GM12878 (cell line): ENCODE data around the gene UST. TPM values are rescaled to one million over a fixed set of nuclear protein-coding genes. Genes with fewer than 3 reads are reported as not detected.

ENCODE experiments used
- BACH1 ChIP-seq: fragments of 450-650 bp; IDR thresholded peaks from 2 replicates; pipeline ENCODE4 v1.6.1; 2017; ENCODE audit warnings: mild to moderate bottlenecking, borderline replicate concordance
- BCL11A ChIP-seq: IDR thresholded peaks from 2 replicates; pipeline ENCODE4 v1.6.1; 2011; ENCODE audit warnings: low read depth, low read length
- BHLHE40 ChIP-seq, 2 experiments: fragments of 450-650 bp in 1 of 2; IDR thresholded peaks; 2 replicates each; pipeline ENCODE4 v1.6.1; 2011 to 2017; ENCODE audit warnings: low read depth in 2 of 2, borderline replicate concordance in 1 of 2, improper control_type of control experiment in 1 of 2, low read length in 1 of 2, mild to moderate bottlenecking in 1 of 2
- CHD2 ChIP-seq: IDR thresholded peaks from 2 replicates; pipeline ENCODE4 v1.6.1; 2011; ENCODE audit warnings: low read depth, low read length, improper control_type of control experiment, borderline replicate concordance
- JUND ChIP-seq: IDR thresholded peaks from 2 replicates; pipeline ENCODE4 v1.6.1; 2012; ENCODE audit warnings: low read depth, mild to moderate bottlenecking, low read length, improper control_type of control experiment, moderate library complexity
- NBN ChIP-seq: fragments of 450-650 bp; IDR thresholded peaks from 2 replicates; pipeline ENCODE4 v1.6.1; 2016
- RAD51 ChIP-seq: fragments of 450-650 bp; IDR thresholded peaks from 2 replicates; pipeline ENCODE4 v1.6.1; 2016; ENCODE audit warnings: moderate library complexity, mild to moderate bottlenecking, inconsistent platforms
- TAF1 ChIP-seq: IDR thresholded peaks from 2 replicates; pipeline ENCODE4 v1.6.1; 2011; ENCODE audit warnings: mild to moderate bottlenecking, low read depth, low read length, borderline replicate concordance
- TCF3 ChIP-seq: IDR thresholded peaks from 2 replicates; pipeline ENCODE4 v1.6.1; 2012; ENCODE audit warnings: low read depth, mild to moderate bottlenecking, low read length, borderline replicate concordance; ENCODE audit not compliant: insufficient read depth
- TCF7 ChIP-seq: IDR thresholded peaks from 2 replicates; pipeline ENCODE4 v1.6.1; 2014; ENCODE audit warnings: antibody characterized with exemption, borderline replicate concordance
- polyA plus RNA-seq, 11 experiments: library from polyadenylated mRNA; depleted of rRNA in 4 of 11; unstranded in 6 of 11; stranded (reverse) in 5 of 11; fragments of >200 nt; fragmentation: Nextera tagmentation in 4 of 11; fragmentation: Illumina TruSeq in 1 of 11; extraction: Ambion mirVana in 4 of 11; extraction: Trizol in 1 of 11; gene quantifications; 1 replicate in 1 of 11; 2 replicates in 10 of 11; pipeline versions ENCODE4 v1.2.1 to v1.2.3, GENCODE V29; 2011 to 2016; ENCODE audit warnings: inconsistent platforms in 2 of 11, missing spikeins in 2 of 11, low read depth in 1 of 11
- total RNA-seq, 4 experiments: library from RNA; depleted of rRNA in 3 of 4; stranded (reverse); fragments of >200 nt in 3 of 4; fragmentation: Illumina TruSeq in 1 of 4; extraction: Trizol in 1 of 4; gene quantifications; 2 replicates each; pipeline versions ENCODE4 v1.2.1 to v1.2.3, GENCODE V29; 2013 to 2021
- TF ChIP-seq, protein P1 (sequence below): fragments of 450-650 bp; IDR thresholded peaks from 2 replicates; pipeline ENCODE4 v1.6.1; 2018; ENCODE audit warnings: mild to moderate bottlenecking, low read depth, moderate library complexity; ENCODE audit not compliant: partially characterized antibody
- TF ChIP-seq, protein P2 (sequence below): fragments of 450-650 bp; IDR thresholded peaks from 2 replicates; pipeline ENCODE4 v1.6.1; 2017; ENCODE audit warnings: low read depth, mild to moderate bottlenecking, moderate library complexity
- TF ChIP-seq, protein P3 (sequence below): fragments of 450-650 bp; formaldehyde crosslinking; IDR thresholded peaks from 2 replicates; pipeline ENCODE4 v1.4.0; 2022; ENCODE audit warnings: mild to moderate bottlenecking, moderate library complexity
- TF ChIP-seq, protein P4 (sequence below): fragments of 150-350 bp; IDR thresholded peaks from 2 replicates; pipeline ENCODE4 v1.6.1; 2014; ENCODE audit warnings: mild to moderate bottlenecking, low read depth, low read length

UST gene
- total and polyA plus RNA-seq, 10 of the 15 experiments (the other 5 are each of a cell fraction or from before 2014, with no cell fraction given), result 0.74 to 43.3 (median 2.2) TPM

DNA sequence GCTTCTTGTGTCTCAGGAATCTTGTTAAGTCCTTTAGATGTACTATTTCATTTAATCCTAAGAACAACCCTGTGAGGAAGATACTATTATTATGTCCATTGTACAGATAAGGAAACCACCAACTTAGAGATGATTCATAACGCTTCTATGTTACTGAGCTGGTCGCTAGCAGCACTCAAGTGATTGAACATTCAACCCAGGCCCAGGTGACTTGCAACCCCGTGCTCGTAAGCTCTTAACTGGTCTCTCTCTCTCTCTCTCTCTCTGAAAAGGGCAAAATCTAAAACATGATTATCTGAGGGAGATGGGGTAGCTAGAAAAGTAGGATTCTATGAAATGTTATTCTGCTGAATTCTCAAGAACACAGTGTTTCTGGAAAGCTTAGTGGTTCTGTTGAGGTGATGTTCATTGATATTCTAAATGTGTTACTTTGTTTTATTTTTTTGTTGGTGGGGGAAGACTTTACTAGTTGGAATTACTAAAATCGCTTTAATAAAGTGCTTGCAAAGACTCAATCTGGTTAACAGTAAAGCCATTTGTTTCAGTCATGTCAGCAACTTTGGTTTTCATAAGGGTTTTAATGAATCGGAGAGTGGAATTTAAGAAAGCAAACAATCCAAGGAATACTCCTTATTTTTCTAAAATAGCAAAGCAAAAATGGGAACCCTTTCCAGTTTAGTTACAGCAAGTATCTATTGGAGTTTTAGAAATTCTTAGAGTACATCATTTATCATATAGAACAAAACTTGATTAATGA is 305.7 kb downstream of the UST start (continued):
- TF ChIP-seq TCF7 (no peak; the same call in 1 of the 2 replicates), JUND (peak; percentile 54; the same call in 1 of the 2 replicates), RAD51 (peak; percentile 77), BACH1 (no peak; the same call in 1 of the 2 replicates), CHD2 (0 out of 2 replicates have a peak, but pooled peaks have one; percentile 17), TCF3 (no peak), BCL11A (0 out of 2 replicates have a peak, but pooled peaks have one; percentile 56), BHLHE40 (IDR thresholded peaks at IDR 0.05; ENCODE audit: borderline replicate concordance in 1 of 2, low read depth in 2 of 2, low read length in 1 of 2) (peak in 1 of 2 experiments; percentile 55; a peak in 1 of 4 replicates), NBN (peak; percentile 64; the same call in 1 of the 2 replicates), TAF1 (no peak)
- TF ChIP-seq, protein P1, sequence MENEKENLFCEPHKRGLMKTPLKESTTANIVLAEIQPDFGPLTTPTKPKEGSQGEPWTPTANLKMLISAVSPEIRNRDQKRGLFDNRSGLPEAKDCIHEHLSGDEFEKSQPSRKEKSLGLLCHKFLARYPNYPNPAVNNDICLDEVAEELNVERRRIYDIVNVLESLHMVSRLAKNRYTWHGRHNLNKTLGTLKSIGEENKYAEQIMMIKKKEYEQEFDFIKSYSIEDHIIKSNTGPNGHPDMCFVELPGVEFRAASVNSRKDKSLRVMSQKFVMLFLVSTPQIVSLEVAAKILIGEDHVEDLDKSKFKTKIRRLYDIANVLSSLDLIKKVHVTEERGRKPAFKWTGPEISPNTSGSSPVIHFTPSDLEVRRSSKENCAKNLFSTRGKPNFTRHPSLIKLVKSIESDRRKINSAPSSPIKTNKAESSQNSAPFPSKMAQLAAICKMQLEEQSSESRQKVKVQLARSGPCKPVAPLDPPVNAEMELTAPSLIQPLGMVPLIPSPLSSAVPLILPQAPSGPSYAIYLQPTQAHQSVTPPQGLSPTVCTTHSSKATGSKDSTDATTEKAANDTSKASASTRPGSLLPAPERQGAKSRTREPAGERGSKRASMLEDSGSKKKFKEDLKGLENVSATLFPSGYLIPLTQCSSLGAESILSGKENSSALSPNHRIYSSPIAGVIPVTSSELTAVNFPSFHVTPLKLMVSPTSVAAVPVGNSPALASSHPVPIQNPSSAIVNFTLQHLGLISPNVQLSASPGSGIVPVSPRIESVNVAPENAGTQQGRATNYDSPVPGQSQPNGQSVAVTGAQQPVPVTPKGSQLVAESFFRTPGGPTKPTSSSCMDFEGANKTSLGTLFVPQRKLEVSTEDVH, result no peak
- TF ChIP-seq, protein P2, sequence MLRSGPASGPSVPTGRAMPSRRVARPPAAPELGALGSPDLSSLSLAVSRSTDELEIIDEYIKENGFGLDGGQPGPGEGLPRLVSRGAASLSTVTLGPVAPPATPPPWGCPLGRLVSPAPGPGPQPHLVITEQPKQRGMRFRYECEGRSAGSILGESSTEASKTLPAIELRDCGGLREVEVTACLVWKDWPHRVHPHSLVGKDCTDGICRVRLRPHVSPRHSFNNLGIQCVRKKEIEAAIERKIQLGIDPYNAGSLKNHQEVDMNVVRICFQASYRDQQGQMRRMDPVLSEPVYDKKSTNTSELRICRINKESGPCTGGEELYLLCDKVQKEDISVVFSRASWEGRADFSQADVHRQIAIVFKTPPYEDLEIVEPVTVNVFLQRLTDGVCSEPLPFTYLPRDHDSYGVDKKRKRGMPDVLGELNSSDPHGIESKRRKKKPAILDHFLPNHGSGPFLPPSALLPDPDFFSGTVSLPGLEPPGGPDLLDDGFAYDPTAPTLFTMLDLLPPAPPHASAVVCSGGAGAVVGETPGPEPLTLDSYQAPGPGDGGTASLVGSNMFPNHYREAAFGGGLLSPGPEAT, result peak; percentile 69; the same call in 1 of the 2 replicates
- TF ChIP-seq, protein P3, sequence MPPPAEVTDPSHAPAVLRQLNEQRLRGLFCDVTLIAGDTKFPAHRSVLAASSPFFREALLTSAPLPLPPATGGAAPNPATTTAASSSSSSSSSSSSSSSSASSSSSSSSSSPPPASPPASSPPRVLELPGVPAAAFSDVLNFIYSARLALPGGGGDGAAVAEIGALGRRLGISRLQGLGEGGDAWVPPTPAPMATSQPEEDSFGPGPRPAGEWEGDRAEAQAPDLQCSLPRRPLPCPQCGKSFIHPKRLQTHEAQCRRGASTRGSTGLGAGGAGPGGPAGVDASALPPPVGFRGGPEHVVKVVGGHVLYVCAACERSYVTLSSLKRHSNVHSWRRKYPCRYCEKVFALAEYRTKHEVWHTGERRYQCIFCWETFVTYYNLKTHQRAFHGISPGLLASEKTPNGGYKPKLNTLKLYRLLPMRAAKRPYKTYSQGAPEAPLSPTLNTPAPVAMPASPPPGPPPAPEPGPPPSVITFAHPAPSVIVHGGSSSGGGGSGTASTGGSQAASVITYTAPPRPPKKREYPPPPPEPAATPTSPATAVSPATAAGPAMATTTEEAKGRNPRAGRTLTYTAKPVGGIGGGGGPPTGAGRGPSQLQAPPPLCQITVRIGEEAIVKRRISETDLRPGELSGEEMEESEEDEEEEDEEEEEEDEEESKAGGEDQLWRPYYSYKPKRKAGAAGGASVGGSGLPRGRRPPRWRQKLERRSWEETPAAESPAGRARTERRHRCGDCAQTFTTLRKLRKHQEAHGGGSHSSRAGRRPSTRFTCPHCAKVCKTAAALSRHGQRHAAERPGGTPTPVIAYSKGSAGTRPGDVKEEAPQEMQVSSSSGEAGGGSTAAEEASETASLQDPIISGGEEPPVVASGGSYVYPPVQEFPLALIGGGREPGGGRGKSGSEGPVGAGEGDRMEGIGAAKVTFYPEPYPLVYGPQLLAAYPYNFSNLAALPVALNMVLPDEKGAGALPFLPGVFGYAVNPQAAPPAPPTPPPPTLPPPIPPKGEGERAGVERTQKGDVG, result no peak
- TF ChIP-seq, protein P4, sequence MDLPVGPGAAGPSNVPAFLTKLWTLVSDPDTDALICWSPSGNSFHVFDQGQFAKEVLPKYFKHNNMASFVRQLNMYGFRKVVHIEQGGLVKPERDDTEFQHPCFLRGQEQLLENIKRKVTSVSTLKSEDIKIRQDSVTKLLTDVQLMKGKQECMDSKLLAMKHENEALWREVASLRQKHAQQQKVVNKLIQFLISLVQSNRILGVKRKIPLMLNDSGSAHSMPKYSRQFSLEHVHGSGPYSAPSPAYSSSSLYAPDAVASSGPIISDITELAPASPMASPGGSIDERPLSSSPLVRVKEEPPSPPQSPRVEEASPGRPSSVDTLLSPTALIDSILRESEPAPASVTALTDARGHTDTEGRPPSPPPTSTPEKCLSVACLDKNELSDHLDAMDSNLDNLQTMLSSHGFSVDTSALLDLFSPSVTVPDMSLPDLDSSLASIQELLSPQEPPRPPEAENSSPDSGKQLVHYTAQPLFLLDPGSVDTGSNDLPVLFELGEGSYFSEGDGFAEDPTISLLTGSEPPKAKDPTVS, result no peak
